Type B pancreatic cell (in vitro differentiated cells): Measurements from ENCODE around the gene ALCAM. TPM values are rescaled to one million over a fixed set of nuclear protein-coding genes. Genes with fewer than 3 reads are reported as not detected.

Source experiments
- DNase-seq: peaks from one replicate; pipeline ENCODE4 v3.0.0; 2021; ENCODE audit warnings: mixed read lengths; ENCODE audit not compliant: unreplicated experiment; ENCODE audit errors: extremely low spot score
- H3K27ac Mint-ChIP-seq: 2 replicates; pipeline ENCODE4 v1.8.0; 2021; ENCODE audit warnings: mild to moderate bottlenecking, mixed read lengths
- H3K27me3 Mint-ChIP-seq: 2 replicates; pipeline ENCODE4 v1.8.0; 2021; ENCODE audit warnings: mixed read lengths
- H3K36me3 Mint-ChIP-seq: 2 replicates; pipeline ENCODE4 v1.8.0; 2021; ENCODE audit warnings: mixed read lengths
- H3K4me1 Mint-ChIP-seq: one replicate; pipeline ENCODE4 v1.8.0; 2021; ENCODE audit warnings: mixed read lengths; ENCODE audit not compliant: unreplicated experiment
- H3K4me3 Mint-ChIP-seq: 2 replicates; pipeline ENCODE4 v1.8.0; 2021; ENCODE audit warnings: mild to moderate bottlenecking, mixed read lengths
- H3K9me3 Mint-ChIP-seq: 2 replicates; pipeline ENCODE4 v1.8.0; 2021; ENCODE audit warnings: mixed read lengths
- CTCF ChIP-seq: fragments of 200-600 bp; sonication (generic); conservative IDR thresholded peaks from 2 replicates; pipeline ENCODE4 v1.5.0; 2021; ENCODE audit warnings: antibody characterized with exemption, mild to moderate bottlenecking
- total RNA-seq: library from RNA; stranded (reverse); gene quantifications from 2 replicates; pipeline ENCODE4 v1.2.1, GENCODE V29; 2021; ENCODE audit warnings: low replicate concordance

The ALCAM gene
- total RNA-seq, 1 donor from 2014 or later = 101 TPM

DNA sequence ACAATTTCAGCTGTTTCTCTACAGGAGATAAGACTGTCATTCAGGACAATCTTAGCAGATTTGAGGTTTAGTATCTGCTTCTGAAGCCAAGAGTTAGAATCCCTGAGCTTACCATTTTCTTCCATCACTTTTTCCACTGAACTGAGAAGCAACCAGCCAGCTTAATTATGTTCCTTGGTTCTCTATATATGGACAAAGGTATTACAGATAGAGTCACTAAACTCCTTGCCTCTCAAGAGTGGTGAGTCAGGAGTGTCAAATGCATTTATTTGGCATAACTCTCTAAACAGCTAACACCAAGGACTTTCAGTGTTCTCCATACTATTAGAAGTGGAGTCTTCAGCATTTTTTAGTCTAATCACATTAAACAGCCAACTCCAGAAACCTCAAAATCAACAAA lies 239.3 kb downstream of the ALCAM start:
- Mint-ChIP-seq H3K4me1 (no peaks in the 10 kb centered on the region), H3K27ac (no peak overlapping the region), H3K9me3 (no peaks in the 10 kb centered on the region), H3K36me3 (peaks cover 5% of the 10 kb centered on the region), H3K27me3 (no peaks in the 10 kb centered on the region), H3K4me3 (no peak overlapping the region)
- no peak for DNase-seq
- no peak for TF ChIP-seq CTCF

DNA sequence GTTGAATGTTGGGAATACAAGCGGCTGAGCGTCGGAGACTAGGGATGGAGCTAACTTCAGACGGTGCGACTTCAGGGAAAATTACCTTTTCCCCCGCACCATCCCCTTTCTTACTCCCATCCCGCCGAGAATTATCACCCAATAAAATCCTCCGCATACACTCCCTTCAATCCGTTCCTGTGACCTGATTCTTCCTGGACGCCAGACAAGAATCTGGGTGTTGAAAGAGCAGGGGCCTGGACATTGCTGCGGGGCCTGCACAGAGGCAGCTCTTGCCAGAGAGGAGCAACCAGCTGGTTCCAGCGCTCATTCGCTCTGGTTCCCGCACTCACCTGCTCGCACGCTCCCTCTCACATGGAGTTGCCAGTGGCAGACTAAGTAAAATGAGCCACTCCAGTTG lies 241.9 kb downstream of the ALCAM start:
- H3K4me3 Mint-ChIP-seq = no peak overlapping the region
- no peak for DNase-seq

DNA sequence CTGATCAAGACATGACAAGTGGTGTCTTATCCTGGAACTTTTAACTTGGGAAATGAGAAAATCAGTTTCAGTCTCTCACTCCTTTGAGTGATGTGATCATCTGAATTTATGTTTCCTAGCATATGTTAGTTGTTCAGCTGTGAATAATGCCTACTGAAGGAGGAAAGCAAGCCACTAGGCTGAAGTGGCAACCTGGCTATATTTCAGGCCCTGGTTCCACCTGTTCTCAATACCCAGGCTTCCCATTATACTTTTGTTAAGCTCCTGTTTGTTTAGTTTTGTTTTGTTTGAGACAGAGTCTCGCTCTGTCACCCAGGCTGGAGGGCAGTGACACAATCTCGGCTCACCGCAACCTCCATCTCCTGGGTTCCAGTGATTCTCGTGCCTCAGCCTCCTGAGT lies 243.8 kb downstream of the ALCAM start:
- Mint-ChIP-seq H3K27ac (no peak overlapping the region), H3K4me3 (no peak overlapping the region), H3K9me3 (no peaks in the 10 kb centered on the region), H3K36me3 (no peaks in the 10 kb centered on the region), H3K4me1 (peaks cover 13% of the 10 kb centered on the region), H3K27me3 (no peaks in the 10 kb centered on the region)
- no peak for TF ChIP-seq CTCF
- no peak for DNase-seq

More for the DNA sequence above, 241.9 kb downstream of the ALCAM start:
- no peak overlapping the region for H3K27ac Mint-ChIP-seq
- no peaks in the 10 kb centered on the region for H3K27me3 Mint-ChIP-seq
- no peaks in the 10 kb centered on the region for H3K36me3 Mint-ChIP-seq
- peaks cover 13% of the 10 kb centered on the region for H3K4me1 Mint-ChIP-seq
- no peaks in the 10 kb centered on the region for H3K9me3 Mint-ChIP-seq
- no peak for TF ChIP-seq CTCF

DNA sequence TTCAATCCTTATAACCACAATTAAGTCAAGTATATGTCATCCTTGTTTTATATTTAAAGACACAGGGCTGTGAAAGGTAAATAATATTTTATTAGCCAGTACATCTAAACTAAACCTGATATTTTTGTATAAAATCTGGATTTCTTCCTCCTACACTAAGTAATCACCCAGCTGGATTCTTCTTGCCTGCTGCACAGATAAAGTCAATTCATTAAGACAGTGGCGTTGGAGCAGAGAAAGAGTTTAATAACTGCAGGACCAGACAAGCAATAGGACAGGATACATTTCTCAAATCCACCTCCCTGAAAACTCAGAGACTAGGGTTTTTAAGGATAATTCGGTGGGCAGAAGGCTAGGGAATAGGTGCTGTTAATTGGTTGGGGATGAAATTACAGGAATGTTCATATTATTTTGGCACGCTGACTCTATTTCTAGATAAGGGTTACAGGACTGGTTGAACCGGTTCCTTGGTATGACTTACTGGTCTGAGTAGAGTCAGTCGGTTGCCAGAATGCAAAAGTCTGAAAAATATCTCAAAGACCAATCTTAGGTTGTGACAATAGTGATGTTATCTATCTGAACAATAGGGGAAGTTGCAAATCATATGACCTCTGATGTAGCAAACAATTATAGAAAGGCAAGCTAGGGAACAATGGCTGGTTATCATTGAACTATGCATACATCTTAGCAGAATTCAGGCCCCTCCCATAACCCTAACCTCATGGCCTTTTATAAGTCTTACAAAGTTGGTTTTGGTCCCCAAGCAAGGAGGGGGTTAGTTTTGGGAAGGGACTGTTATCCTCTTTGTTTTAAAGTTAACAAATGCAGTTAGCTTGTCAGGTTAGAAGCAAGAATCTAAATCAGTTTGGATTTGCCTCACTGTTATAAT lies 244.8 kb downstream of the ALCAM start:
- H3K9me3 Mint-ChIP-seq = no peaks in the 10 kb centered on the region
- no peak for TF ChIP-seq CTCF
- no peaks in the 10 kb centered on the region for H3K27me3 Mint-ChIP-seq
- no peaks in the 10 kb centered on the region for H3K36me3 Mint-ChIP-seq
- H3K4me1 Mint-ChIP-seq = peaks cover 17% of the 10 kb centered on the region
- peak overlapping the region; percentile 32 for H3K27ac Mint-ChIP-seq
- peak overlapping the region; percentile 48 for H3K4me3 Mint-ChIP-seq
- DNase-seq = no peak

DNA sequence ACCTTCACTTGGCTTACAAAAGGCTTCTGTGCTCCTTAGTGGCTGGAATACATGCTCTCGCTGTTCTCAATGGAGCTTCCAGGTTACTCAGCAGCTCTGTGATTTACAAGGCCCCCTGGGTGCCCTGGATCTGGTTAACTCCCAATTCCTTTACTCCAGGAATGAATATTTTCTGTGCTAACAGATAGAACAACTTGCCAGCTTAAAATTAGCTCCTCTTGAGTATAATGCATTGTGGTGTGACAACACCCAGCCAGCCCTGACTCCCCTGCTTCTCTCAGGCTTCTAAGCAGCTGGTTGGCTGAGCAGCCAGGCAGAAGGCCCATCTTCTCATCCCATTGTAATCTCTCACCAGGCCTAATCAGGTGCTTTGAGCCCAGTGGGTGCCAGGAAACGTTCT lies 246.4 kb downstream of the ALCAM start:
- TF ChIP-seq CTCF = no peak
- no peaks in the 10 kb centered on the region for H3K36me3 Mint-ChIP-seq
- no peak overlapping the region for H3K4me3 Mint-ChIP-seq
- DNase-seq = no peak
- no peaks in the 10 kb centered on the region for H3K9me3 Mint-ChIP-seq
- H3K27me3 Mint-ChIP-seq = no peaks in the 10 kb centered on the region
- peaks cover 19% of the 10 kb centered on the region for H3K4me1 Mint-ChIP-seq
- H3K27ac Mint-ChIP-seq = no peak overlapping the region
